Right lung (tissue), 5 donors: Measurements from ENCODE around the gene SMIM27. TPM values are rescaled to one million over a fixed set of nuclear protein-coding genes. Genes with fewer than 3 reads are reported as not detected.
"Not testable (repeated sequence)": the region's sequence is repeated elsewhere in the genome, so short reads cannot be mapped to it uniquely, and the experiment has no call there.

Experiments
- DNase-seq, 2 donors: peaks; one replicate each; pipeline ENCODE4 v3.0.0-alpha.2; 2013
- polyA plus RNA-seq, 5 donors: library from polyadenylated mRNA; unstranded; fragments of 120-200 nt; gene quantifications; one replicate each; pipeline versions ENCODE4 v1.2.1 to v1.2.3, GENCODE V29; 2013; ENCODE audit warnings: inconsistent platforms in 1 of 5, low replicate concordance in 1 of 5; ENCODE audit not compliant: insufficient read length in 5 of 5, insufficient read depth in 1 of 5

Gene SMIM27
- polyA plus RNA-seq, 5 donors, result 9.0 to 13.1 (median 11.0) TPM

DNA sequence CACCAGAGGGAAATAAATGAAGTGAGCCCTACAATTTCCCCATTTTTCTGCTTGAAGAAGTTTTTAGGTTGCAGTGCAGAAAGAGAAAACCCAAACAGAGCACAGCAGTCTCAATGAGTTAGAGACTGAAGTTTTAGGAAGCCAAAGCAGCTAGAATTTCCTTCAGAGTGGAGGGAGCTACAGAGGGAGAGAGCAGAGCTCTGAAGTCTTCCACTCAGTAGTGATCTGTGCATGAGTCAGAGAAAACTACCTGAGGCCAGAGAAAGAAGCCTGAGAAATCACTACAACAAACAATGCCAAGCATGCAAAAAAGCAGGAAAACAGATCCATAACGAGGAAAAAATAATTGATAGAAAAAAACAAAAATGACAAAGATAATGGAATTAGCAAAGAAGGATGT lies 38.8 kb downstream of the SMIM27 start:
- DNase-seq, result no peak

DNA sequence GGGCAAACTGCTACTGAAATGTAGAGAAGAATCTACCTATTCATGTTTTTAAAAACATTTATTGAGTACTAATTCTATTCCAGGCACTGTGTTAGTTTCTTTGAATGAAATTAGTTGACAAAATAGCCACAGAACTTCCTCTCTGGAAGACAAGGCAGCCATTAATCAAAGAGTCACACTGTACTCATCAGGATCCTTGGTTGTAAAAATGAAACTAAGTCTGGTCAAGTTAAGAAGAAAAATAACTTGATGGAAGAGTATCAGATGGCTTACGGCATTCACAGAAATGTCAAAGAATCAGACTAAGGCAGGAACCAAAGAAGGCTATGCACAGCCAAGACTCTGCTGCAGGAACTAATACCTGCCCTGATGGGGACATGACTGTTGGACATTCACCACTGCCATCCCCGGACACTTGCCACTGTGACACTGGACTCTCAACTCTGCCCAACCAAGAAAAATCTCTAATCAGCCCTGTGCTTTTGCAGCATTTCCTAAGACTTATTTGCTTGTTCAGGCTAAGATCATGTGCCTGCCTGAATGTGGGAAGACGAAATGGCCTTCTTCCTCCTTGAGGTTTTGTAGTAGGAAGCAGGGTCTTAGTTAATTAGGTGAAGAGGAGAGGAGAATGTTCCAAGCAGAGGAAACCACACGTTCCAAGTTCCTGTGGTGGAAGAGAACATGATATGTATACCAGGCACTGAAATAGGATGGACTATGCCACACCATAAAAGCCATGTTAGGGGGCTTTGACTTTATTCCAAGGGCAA lies 44.2 kb downstream of the SMIM27 start:
- DNase-seq, result no peak

DNA sequence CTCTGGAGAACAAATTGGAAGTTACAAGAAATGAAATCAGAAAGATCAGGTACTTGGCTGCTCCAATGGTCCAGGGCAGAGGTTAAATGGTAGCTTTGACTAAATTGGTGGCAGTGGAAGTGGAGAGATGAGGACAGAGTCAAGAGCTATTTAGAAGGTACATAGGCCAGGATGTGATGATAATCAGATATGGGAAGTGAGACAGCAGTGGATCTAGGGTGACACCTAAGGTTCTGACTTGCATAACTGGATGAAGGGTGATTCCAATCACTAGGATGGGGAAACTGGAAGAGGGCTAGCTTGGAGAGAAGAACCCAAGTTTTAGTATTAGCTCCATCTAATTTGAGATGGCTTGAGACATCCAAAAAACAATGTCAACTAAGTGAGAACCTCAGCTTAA lies 44.8 kb downstream of the SMIM27 start:
- DNase-seq, result no peak

DNA sequence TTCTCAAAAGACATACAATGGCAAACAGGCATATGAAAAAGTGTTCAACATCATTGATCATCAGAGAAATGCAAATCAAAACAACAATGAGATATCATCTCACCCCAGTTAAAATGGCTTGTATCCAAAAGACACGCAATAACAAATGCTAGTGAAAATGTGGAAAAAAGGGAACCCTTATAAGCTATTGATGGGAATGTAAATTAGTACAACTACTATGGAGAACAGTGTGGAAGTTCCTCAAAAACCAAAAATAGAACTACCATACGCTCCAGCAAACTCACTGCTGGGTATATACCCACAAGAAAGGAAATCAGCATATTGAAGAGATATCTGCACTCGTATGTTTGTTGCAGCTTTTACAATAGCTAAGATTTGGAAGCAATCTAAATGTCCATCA lies 46.9 kb downstream of the SMIM27 start:
- DNase-seq, result not testable (repeated sequence)

Other genes starting within 250 kb of the SMIM27 start
- 10 to 100 TPM; 28.8 to 33.6 (median 30.8) TPM for gene ACO1, start 167.7 kb upstream of the SMIM27 start, polyA plus RNA-seq
- 10 to 100 TPM in 4 of 5 donors, 1 to 10 TPM in 1; 9.0 to 15.8 (median 14.1) TPM for gene RIGI, start 26.1 kb upstream of the SMIM27 start, polyA plus RNA-seq
- gene TOPORS, start 259 bp downstream of the SMIM27 start, polyA plus RNA-seq, result 10 to 100 TPM; 23.0 to 32.6 (median 29.2) TPM
- gene NDUFB6, start 20.8 kb downstream of the SMIM27 start, polyA plus RNA-seq, result 10 to 100 TPM; 46.1 to 68.9 (median 54.6) TPM
- gene TAF1L, start 83.3 kb downstream of the SMIM27 start, polyA plus RNA-seq, result under 1 TPM; 0.07 to 0.09 (median 0.09) TPM
- under 1 TPM in 1 of 5 donors, not detected in 4; 0.05 TPM for gene TMEM215, start 231.2 kb downstream of the SMIM27 start, polyA plus RNA-seq